Breast epithelium (tissue), 3 donors: ENCODE data around the gene TNS1.

Experiments used
- POLR2A ChIP-seq: fragments of 450-650 bp; IDR thresholded peaks from one replicate; pipeline ENCODE4 v1.6.1; 2016; ENCODE audit warnings: antibody characterized with exemption, mild to moderate bottlenecking, moderate library complexity
- POLR2AphosphoS5 ChIP-seq, 3 donors: sonication (generic); formaldehyde crosslinking; IDR thresholded peaks; one replicate each; pipeline ENCODE4 v1.6.1; 2017; ENCODE audit warnings: antibody characterized with exemption in 3 of 3
- TF ChIP-seq, protein P1 (sequence below), 3 donors: fragments of 450-650 bp; IDR thresholded peaks; one replicate each; pipeline ENCODE4 v1.5.1; 2016 to 2017; ENCODE audit warnings: antibody characterized with exemption in 3 of 3, mild to moderate bottlenecking in 3 of 3, moderate library complexity in 3 of 3

DNA sequence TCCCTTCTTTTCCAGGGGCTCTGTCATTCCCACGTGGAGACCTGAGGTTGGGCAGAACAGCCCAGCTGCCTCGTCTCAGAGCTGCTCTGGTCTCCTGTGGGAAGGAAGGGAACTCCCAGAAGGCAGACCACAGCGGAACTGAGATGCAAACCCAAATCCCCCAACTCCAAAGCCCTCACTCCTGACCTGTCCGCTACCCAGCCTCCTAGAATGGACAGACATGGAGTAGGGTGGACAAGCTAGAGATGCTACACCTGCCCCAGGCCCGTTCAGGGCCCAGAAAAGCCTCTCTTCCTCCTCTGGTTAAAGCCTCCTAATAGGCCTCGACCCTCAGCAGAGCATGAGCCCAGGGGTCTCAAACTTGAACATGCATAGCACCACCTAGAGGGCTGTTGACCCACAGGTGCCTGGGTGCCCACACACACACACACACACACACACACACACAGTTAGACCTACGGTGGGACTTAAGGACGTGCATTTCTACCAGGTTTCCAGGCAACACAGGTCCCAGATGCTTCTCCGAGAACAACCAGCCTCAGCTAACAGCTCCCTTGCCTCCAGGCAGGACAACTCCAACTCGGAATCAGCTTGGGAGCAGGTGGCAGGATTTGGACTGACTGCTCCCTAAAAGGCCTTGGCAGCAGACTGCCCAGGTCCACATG is 93.5 kb downstream of the TNS1 start:
- TF ChIP-seq, protein P1, sequence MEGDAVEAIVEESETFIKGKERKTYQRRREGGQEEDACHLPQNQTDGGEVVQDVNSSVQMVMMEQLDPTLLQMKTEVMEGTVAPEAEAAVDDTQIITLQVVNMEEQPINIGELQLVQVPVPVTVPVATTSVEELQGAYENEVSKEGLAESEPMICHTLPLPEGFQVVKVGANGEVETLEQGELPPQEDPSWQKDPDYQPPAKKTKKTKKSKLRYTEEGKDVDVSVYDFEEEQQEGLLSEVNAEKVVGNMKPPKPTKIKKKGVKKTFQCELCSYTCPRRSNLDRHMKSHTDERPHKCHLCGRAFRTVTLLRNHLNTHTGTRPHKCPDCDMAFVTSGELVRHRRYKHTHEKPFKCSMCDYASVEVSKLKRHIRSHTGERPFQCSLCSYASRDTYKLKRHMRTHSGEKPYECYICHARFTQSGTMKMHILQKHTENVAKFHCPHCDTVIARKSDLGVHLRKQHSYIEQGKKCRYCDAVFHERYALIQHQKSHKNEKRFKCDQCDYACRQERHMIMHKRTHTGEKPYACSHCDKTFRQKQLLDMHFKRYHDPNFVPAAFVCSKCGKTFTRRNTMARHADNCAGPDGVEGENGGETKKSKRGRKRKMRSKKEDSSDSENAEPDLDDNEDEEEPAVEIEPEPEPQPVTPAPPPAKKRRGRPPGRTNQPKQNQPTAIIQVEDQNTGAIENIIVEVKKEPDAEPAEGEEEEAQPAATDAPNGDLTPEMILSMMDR (IDR thresholded peaks at IDR 0.05), result no peak
- TF ChIP-seq POLR2A (no peak), POLR2AphosphoS5 (IDR thresholded peaks at IDR 0.05) (no peak)
